HepG2 (cell line): ENCODE measurements around the gene PRKCD. TPM values are rescaled to one million over a fixed set of nuclear protein-coding genes. Genes with fewer than 3 reads are reported as not detected.

Source experiments
- ATF2 ChIP-seq: sonication (generic); formaldehyde crosslinking; IDR thresholded peaks from 2 replicates; pipeline ENCODE4 v1.4.0; 2020; ENCODE audit warnings: missing genetic modification reagents
- BRCA1 ChIP-seq: sonication (generic); formaldehyde crosslinking; IDR thresholded peaks from 2 replicates; pipeline ENCODE4 v1.4.0; 2020; ENCODE audit warnings: missing genetic modification reagents
- ELF1 ChIP-seq: sonication (generic); formaldehyde crosslinking; IDR thresholded peaks from 2 replicates; pipeline ENCODE4 v1.4.0; 2020; ENCODE audit warnings: missing genetic modification reagents
- HOXA3 ChIP-seq: sonication (generic); formaldehyde crosslinking; IDR thresholded peaks from 2 replicates; pipeline ENCODE4 v1.5.0; 2020; ENCODE audit warnings: missing genetic modification reagents
- MBNL3 ChIP-seq: fragments of 250-450 bp; sonication (Bioruptor Pico); conservative IDR thresholded peaks from 2 replicates; pipeline ENCODE4 v1.8.0; 2022; ENCODE audit warnings: mild to moderate bottlenecking, inconsistent platforms
- MEIS1 ChIP-seq: sonication (generic); formaldehyde crosslinking; IDR thresholded peaks from 2 replicates; pipeline ENCODE4 v1.9.0; 2021; ENCODE audit warnings: mild to moderate bottlenecking, missing genetic modification reagents, moderate library complexity, borderline replicate concordance
- MIXL1 ChIP-seq: IDR thresholded peaks from 2 replicates; pipeline ENCODE4 v1.6.1; 2016
- NONO ChIP-seq, 2 experiments: fragments of 450-650 bp in 1 of 2; sonication (generic) in 1 of 2; formaldehyde crosslinking in 1 of 2; IDR thresholded peaks in 1 of 2; conservative IDR thresholded peaks in 1 of 2; 2 replicates each; pipeline versions ENCODE4 v1.6.1 to v1.8.0; 2017 to 2022; ENCODE audit warnings: mild to moderate bottlenecking in 1 of 2, missing genetic modification reagents in 1 of 2, moderate library complexity in 1 of 2
- REPIN1 ChIP-seq: sonication (generic); formaldehyde crosslinking; IDR thresholded peaks from 2 replicates; pipeline ENCODE4 v1.8.0; 2022; ENCODE audit warnings: missing genetic modification reagents, low read depth, mild to moderate bottlenecking, borderline replicate concordance
- SMAD3 ChIP-seq: sonication (generic); formaldehyde crosslinking; IDR thresholded peaks from 2 replicates; pipeline ENCODE4 v1.4.0; 2020; ENCODE audit warnings: missing genetic modification reagents
- SP1 ChIP-seq, 2 experiments: fragments of 450-650 bp in 1 of 2; sonication (generic) in 1 of 2; formaldehyde crosslinking in 1 of 2; IDR thresholded peaks; 2 replicates each; pipeline versions ENCODE4 v1.4.0 to v1.6.1; 2016 to 2020; ENCODE audit warnings: missing genetic modification reagents in 1 of 2
- TBP ChIP-seq: sonication (generic); formaldehyde crosslinking; IDR thresholded peaks from 2 replicates; pipeline ENCODE4 v1.5.0; 2020; ENCODE audit warnings: missing genetic modification reagents
- ZHX2 ChIP-seq, 2 experiments: sonication (generic) in 1 of 2; formaldehyde crosslinking in 1 of 2; IDR thresholded peaks; 2 replicates each; pipeline versions ENCODE4 v1.6.1 to v1.9.0; 2014 to 2022; ENCODE audit warnings: antibody characterized with exemption in 1 of 2, borderline replicate concordance in 1 of 2, inconsistent platforms in 1 of 2, low read depth in 1 of 2, missing genetic modification reagents in 1 of 2
- ZNF839 ChIP-seq: sonication (generic); formaldehyde crosslinking; IDR thresholded peaks from 2 replicates; pipeline ENCODE4 v1.4.0; 2020; ENCODE audit warnings: missing genetic modification reagents, mild to moderate bottlenecking, borderline replicate concordance
- ZSCAN5A ChIP-seq: sonication (generic); formaldehyde crosslinking; IDR thresholded peaks from 2 replicates; pipeline ENCODE4 v1.8.0; 2022; ENCODE audit warnings: mild to moderate bottlenecking, missing genetic modification reagents, borderline replicate concordance
- polyA plus RNA-seq, 8 experiments: library from polyadenylated mRNA; depleted of rRNA in 3 of 8; stranded (reverse) in 7 of 8; unstranded in 1 of 8; fragments of >200 nt; fragmentation: Illumina TruSeq in 4 of 8; extraction: Trizol in 4 of 8; gene quantifications; 2 replicates each; pipeline versions ENCODE4 v1.2.1 to v1.2.3, GENCODE V29; 2011 to 2016; ENCODE audit warnings: low read depth in 4 of 8, missing spikeins in 1 of 8, mixed read lengths in 1 of 8; ENCODE audit not compliant: insufficient read depth in 1 of 8
- total RNA-seq, 5 experiments: library from RNA; depleted of rRNA; stranded (reverse); fragments of >200 nt; fragmentation: Illumina TruSeq; extraction: Trizol; gene quantifications; 2 replicates each; pipeline ENCODE4 v1.2.3, GENCODE V29; 2016; ENCODE audit warnings: low read depth in 1 of 5
- TF ChIP-seq, protein P1 (sequence below): IDR thresholded peaks from 2 replicates; pipeline ENCODE4 v1.6.1; 2016; ENCODE audit warnings: control low read depth
- TF ChIP-seq, protein P2 (sequence below): sonication (generic); formaldehyde crosslinking; IDR thresholded peaks from 2 replicates; pipeline ENCODE4 v1.9.0; 2021; ENCODE audit warnings: missing genetic modification reagents, borderline replicate concordance

Gene PRKCD
- total and polyA plus RNA-seq, 2 of the 13 experiments (the other 11 are each of a cell fraction or from before 2014, with no cell fraction given), result 1.6 to 40.7 TPM

DNA sequence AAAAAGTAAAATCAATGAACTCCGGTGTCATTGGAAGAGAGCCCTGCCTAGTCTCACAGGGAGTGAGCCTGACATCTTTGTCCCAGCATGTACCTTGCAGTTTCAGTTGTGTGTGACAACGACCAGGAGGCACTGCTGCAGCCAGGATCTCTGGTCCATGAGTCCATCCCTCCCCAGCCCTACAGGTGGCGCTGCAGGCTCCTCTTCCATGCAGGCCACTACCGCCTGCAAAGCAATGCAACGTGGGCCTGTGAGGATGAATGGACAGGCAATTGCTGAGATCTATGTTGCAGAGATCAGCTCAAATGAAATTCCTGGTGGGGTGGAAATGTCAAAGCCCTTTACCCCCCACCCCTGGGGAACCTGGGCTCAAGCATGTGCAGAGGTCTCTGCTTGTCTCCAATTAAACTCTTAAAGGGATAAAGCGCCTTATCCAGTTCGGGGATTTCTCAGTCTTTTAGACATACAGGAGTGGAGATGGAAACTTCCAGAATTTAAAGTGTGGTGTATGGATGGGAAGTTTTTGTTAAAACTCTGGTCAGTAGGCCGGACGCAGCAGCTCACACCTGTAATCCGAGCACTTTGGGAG lies 59.0 kb downstream of the PRKCD start (continued):
- TF ChIP-seq ZSCAN5A (CRISPR knock-in tag) (no peak), MBNL3 (CRISPR knock-in tag) (no peak), ELF1 (0 out of 2 replicates have a peak, but pooled peaks have one; percentile 35), SP1 (IDR thresholded peaks at IDR 0.05) (no peak), SP1 (CRISPR knock-in tag; IDR thresholded peaks at IDR 0.05) (0 out of 2 replicates have a peak, but pooled peaks have one; percentile 51), MIXL1 (0 out of 2 replicates have a peak, but pooled peaks have one; percentile 24), BRCA1 (CRISPR knock-in tag) (no peak), ZNF839 (peak; percentile 44; the same call in 1 of the 2 replicates), ZHX2 (IDR thresholded peaks at IDR 0.05; ENCODE audit: low read depth) (no peak), ZHX2 (CRISPR knock-in tag; IDR thresholded peaks at IDR 0.05; ENCODE audit: borderline replicate concordance) (no peak), REPIN1 (CRISPR knock-in tag) (peak; percentile 26; the same call in 1 of the 2 replicates), SMAD3 (CRISPR knock-in tag) (no peak; the same call in 1 of the 2 replicates), ATF2 (CRISPR knock-in tag) (no peak), NONO (IDR thresholded peaks at IDR 0.05) (no peak), NONO (CRISPR knock-in tag; conservative IDR thresholded peaks at IDR 0.05) (0 out of 2 replicates have a peak, but pooled peaks have one; percentile 35), TBP (CRISPR knock-in tag) (no peak), HOXA3 (CRISPR knock-in tag) (no peak), MEIS1 (CRISPR knock-in tag) (no peak)
- TF ChIP-seq, protein P1, sequence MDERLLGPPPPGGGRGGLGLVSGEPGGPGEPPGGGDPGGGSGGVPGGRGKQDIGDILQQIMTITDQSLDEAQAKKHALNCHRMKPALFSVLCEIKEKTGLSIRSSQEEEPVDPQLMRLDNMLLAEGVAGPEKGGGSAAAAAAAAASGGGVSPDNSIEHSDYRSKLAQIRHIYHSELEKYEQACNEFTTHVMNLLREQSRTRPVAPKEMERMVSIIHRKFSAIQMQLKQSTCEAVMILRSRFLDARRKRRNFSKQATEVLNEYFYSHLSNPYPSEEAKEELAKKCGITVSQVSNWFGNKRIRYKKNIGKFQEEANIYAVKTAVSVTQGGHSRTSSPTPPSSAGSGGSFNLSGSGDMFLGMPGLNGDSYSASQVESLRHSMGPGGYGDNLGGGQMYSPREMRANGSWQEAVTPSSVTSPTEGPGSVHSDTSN, result no peak
- TF ChIP-seq, protein P2, sequence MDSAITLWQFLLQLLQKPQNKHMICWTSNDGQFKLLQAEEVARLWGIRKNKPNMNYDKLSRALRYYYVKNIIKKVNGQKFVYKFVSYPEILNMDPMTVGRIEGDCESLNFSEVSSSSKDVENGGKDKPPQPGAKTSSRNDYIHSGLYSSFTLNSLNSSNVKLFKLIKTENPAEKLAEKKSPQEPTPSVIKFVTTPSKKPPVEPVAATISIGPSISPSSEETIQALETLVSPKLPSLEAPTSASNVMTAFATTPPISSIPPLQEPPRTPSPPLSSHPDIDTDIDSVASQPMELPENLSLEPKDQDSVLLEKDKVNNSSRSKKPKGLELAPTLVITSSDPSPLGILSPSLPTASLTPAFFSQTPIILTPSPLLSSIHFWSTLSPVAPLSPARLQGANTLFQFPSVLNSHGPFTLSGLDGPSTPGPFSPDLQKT (CRISPR knock-in tag), result no peak
